HG03460 (cell line): ENCODE measurements around the gene OTOA.
"Not testable (repeated sequence)": the region's sequence is repeated elsewhere in the genome, so short reads cannot be mapped to it uniquely, and the experiment has no call there.

Experiments
- ATAC-seq: cut with Tn5 transposase; IDR thresholded peaks from one replicate; pipeline ENCODE4 v1.9.1; 2021; ENCODE audit not compliant: unreplicated experiment

Gene OTOA

GRCh38 chr16:21802375-21802663 lies 138.6 kb downstream of the OTOA start:
- not testable (repeated sequence) for ATAC-seq
